Anterior cingulate cortex (tissue), 58 donors: Measurements from ENCODE around the gene CRTAC1.
A peak's percentile ranks its signal among the peaks of the same experiment; 100 is the strongest.

Experiments
- DNase-seq, 58 donors: peaks; one replicate each; lab custom pipeline; 2025; lab: John Stamatoyannopoulos, UW

The CRTAC1 gene

DNA sequence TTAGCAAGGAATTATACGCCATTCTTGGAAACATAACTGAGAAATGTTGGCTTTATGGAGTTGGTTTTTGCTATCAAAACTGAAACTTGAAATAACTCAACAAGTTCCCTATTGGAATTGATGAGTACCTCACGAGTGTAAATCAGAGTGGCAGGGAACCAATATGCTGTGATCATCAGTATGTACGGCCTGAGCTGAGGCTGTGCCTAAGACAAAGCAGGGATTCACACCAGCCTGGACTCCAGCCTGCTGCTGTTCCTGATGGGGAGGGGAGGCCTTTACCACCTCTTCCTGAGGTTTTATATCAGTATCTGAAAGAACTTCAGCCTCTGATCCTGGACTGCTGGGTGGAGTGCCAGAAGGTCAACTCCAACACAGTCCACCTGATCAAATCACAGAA is 52.7 kb downstream of the CRTAC1 start:
- DNase-seq = peak in 22 of 58 donors; percentile 5 to 41 (median 22)

DNA sequence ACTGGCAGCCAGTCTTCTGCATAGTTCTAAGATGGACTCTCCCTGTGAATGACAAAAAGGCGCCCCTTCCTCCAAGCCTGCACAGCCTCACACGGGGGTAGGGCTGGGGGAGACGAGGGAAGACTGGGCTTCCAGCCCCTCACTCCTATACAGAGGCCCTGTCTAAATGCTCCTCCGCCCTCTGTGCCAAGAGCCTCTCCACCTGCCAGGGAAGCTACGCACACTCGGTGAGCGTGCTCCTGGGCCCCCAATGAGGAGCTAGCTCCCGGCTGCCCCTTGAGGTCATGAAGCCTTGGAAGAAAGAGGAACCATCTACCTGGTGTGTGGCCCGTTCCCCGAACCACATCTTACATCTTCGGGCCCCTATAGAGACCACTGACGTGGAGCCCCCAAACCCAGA is 54.8 kb downstream of the CRTAC1 start:
- DNase-seq = no peak

DNA sequence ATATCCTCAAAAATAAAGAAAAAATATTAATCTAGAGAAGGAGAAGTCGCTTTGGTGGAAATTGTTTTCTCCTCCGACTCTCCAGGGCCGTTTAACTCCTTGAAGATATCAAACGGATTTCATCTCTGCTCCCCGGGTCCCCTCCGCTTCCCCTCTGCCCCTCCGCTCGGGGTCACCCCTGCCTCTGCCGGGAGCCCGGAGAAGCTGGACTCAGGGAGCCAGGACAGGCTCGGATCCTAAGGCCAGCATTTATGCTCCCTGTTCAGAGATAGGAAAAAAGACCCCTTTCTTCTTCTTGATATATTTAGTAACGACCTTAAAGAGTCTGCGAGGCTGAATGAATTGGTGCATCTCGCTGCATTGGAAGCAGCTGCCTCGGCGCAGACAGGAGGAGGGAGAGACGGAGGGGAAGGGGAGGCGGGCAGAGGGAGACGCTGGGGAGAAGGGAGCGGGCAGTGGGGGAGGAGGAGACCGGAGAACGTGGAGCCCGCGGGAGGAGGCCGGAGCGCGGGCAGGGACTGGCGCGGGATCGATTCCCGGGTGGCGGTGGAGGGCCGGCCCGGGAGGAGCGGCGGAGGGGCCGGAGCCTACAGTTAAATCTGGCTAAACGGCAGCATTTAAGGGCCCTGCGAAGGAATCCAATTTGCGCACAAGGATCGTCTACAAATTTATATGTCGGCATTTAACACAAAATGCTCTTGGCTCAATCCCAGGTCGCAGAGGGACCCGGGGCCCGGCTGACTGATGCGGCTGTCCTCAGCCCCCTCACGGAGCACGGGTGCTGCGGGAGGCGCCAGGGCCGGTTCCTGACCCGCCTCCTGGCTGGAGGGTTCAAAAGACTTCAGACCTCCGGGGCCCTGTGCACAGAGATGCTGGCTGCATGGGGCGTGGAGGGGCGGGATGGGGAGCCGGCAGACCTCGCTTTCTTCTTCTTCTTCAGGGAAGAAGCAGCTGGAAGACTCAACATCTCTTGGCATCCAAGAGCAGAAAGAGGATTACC is 55.6 kb downstream of the CRTAC1 start:
- DNase-seq = peak in 43 of 58 donors; percentile 6 to 75 (median 24)

DNA sequence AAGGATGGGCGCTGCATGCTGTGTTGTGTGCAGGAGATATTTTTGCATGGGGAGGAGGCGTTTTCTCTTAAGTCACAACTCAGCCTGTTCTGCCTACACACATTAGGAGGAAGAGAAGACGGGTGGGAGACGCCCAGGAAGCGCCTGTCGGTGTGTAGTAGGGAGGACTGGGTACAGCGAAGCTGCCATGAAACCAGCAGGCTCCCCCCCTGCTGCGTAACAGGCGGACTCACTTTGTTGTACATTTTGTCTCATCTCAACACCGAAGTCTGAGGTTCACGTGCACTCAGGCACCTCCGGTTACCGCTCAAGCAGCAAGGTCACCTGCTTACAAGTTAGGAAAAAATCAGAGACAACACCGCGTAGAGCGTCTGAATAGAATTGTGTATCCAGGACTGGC is 56.3 kb downstream of the CRTAC1 start:
- peak in 37 of 58 donors; percentile 5 to 68 (median 33) for DNase-seq

DNA sequence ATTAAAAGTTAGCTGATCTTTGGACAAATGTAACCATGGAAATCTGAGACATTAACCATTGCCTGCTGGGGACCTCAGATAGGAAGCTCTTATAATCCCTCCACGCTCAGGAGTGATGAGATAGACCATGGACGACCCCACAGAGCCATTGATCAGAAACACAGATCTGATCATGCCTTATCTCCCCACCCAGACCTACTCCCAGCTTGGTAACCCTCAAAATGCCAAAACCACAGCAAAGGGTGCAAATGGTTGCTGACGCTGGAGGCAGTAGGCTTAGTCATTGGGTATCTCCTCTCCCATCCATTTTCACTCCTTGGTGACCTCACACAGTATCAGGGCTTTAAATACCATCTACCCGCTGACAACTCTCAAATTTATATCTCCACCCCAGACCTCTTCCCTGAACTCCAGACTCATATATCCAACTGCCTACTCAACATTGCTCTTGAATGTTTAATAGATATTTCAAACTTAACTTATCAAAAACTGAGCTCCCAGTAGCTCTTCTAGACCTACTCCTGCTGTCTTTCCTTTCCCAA is 60.8 kb downstream of the CRTAC1 start:
- no peak for DNase-seq

DNA sequence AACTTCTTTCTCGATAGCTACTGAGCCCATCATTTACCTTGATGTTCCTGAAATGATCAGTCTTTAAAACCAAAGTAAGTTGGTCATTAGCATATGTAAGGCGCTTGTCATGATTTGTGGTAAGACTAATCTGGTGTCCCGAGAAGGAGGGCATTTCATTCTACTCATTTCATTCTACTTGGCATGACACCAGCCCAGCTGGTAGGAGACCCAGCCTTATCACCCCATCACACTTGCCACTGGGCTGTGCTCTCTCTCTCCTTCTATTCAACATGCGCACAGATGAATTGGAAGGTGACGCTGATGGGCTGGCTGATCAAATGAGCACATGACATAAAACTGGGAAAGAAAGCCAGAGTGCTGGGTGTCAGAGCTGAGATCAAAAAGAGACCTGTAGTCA is 65.7 kb downstream of the CRTAC1 start:
- DNase-seq = no peak

DNA sequence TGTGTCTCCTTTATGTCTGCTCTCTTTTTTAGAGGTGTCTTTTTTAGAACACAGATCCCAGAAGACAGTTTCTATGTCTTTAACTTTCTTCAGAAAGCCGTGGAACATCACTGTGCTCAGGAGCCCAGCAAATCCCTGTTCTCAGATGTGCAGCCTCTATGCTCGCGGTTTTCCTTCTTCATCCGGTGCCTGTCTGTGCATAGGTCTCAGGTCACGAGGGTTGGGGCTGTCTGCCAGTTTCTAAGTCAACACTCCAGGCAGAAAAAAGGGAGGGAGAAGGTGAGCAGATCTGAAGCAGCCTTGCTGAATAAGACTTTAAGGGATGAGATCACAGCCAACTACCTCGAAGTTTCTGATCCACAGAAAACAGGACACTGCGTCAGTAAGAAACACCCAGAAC is 68.5 kb downstream of the CRTAC1 start:
- DNase-seq = peak in 1 of 58 donors; percentile 13

DNA sequence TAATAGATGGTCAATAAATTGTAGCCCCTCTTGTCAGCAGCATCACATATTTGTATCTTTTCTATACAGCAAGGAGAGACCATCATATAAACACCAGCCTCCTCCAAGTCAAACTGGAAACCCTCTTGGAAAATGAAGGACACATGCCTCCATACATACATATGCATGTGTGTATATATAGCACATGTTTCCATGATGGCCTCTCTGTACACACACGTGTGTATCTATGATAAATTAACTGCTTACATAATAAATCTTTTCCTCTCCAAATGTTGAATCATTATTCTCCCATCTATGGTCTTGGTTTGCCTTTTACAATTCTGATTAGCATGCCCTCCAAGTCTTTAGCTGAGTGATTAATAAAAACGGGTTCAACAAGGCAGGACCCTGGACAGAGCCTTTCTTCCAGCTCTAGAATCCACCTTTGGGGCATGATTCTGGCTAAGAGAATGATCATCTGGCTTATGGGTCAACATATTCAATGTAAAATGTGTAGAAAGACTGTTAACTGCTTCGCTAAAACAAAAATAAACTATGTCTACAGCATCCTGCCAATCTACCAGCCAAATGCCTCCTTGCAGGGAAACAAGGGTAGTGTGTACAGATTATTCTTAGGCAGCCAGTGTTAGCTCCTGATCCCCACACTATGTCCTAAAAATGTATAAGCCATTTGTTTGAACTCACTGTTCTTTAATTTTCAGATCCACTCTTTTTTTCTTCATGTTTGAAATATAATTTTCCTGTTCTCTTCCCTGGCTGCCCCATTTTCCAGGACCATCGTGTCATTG is 70.0 kb downstream of the CRTAC1 start:
- DNase-seq = no peak

DNA sequence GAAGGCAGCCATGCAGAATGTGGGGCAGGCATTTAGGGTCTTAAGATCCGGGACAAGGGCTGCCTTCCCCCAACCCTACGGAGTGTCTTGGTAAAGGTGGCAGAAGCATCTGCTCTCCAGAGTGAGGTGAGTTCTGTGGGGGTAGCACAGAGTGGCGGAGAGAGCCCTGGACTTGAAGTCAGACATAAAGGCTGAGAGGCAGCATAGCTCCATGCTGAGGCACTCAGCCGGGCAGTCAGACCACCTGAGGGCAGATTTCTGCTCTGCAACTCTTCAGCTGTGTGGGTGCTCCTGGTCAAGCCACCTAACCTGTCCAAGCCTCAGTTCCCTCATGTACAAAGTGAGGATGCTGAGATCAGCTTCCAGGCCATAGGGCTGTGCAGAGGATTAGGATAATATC is 81.0 kb downstream of the CRTAC1 start:
- no peak for DNase-seq

DNA sequence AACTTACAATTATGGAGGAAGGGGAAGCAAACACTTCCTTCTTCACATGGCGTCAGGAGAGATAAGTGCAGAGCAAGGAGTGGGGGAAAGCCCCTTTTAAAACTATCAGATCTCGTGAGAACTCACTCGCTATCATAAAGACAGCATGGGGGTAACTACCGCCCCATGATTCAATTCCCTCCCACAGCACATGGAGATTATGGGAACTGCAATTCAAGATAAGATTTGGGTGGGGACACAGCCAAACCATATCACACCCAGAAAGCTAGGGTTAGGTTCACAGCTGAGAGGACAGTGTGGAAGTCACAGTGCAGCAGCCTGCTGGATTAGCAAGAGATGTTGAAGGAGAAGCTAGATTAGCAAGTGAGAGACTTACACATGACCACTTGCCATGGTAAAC is 81.6 kb downstream of the CRTAC1 start:
- no peak for DNase-seq

DNA sequence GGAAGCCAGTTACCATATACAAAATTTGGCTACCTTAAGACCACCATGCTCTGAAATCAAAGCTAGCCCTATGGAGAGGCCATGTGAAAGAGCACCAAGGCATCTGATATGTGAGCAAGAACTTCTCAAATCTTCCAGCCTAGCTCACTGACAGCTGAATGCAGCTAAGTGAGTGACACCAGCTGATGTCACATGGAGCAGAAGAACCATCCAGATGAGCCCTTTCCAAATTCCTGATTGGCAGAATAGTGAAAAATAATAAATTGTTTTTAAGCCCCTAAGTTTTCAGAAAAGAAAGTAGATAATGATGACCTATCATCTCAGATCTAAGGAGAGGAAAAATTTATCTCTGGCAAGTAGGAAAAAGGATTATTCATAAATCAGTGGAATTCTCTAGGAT is 85.6 kb downstream of the CRTAC1 start:
- no peak for DNase-seq

DNA sequence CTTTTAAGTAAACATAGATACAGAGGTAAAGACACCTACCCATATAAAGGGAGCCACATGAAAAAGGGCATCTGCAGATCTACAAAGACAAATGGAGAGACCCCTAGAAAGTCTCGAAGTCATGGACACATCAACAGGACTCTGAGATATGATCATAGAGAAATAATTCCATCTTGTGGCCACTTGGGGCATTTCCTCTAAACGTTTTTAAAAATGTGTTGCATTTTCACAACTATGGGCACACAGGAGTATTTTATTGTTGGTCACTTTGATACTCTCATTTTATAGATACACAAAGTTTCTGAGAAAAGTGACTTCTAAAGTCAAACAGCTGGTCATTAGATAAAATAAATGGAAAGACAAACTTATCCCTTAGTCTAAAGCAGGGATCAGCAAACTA is 87.1 kb downstream of the CRTAC1 start:
- DNase-seq = no peak

DNA sequence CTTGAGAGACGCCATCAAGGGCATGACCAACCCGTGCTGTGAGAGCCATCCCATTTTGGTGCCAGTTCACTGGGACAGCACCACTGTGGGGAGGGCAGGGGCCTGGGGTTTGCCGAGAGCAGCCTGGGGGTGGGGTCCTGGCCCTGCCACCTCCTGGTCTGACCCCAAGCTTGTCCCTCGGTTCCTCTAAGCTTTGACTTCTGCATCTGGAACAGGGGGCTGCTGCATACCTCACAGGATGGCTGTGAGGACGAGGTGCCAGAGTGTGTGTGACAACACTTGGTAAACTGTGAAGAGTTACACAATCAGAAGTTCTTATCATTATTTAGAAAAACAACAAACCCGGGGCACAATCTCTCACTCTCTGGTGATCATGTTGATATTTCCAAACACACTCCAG is 89.9 kb downstream of the CRTAC1 start:
- DNase-seq = no peak

DNA sequence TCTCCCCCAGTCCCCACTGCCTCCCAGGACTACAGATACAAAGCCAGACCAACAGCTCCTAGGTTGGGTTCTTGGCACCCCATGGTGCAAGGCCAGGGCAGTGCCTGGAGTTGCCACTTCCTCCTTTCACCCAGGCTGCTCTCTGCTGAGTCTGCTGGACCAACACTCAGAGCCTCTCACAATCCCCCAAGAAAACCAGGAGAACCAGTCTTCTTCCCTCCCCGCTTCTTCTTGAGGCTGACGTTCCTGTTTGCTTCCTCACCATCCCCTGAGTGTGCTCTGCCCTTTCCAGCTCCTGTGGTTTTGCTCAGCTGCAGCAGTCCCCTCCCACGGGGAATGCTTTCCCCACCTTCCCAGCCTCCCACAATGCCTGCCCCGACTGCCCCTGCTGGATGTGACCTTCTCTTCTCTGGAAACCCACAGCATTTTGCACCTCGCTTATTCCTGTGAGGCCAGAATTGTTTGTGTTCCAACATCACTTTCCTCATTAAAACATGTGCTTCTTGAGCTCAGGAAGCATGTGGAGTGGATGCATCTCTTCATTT is 90.9 kb downstream of the CRTAC1 start:
- DNase-seq = no peak

DNA sequence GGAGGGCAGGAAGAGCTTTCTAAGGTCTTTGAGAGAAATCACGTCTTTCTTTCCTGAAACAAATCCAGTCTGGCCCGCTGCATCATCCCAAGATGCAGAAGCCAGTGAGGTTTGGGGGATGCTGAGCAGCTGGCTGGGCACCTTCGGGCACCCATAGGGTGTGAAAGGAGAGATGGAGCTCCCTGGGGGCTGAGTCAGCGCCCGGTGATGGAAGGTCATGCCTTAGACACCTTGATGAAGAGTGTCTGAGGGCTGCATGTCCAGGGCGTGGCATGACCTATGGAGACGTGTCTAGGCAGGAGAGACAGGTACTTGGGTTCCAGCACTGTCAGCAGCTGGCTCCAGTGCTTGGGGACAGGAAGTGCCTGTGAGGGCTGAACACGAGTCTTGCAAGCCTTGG is 92.5 kb downstream of the CRTAC1 start:
- no peak for DNase-seq

DNA sequence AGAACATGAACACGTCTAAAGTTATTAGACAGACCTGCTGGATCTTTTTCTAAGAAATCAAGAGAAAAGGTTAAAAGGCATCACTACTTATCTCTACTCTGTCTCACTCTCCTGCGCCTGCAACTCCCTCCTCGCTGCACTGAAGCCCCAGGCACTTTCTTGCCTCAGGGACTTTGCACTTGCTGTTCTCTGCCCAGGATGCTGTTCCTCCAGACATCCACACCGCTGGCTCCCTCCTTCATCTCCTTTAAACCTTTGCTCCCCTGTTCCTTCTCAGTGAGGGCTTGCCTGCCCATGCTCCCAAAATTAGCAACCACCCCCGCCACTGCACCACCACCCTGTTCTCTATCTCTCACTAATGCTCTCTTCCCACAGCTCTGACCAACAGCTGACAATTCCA is 93.4 kb downstream of the CRTAC1 start:
- DNase-seq = no peak

DNA sequence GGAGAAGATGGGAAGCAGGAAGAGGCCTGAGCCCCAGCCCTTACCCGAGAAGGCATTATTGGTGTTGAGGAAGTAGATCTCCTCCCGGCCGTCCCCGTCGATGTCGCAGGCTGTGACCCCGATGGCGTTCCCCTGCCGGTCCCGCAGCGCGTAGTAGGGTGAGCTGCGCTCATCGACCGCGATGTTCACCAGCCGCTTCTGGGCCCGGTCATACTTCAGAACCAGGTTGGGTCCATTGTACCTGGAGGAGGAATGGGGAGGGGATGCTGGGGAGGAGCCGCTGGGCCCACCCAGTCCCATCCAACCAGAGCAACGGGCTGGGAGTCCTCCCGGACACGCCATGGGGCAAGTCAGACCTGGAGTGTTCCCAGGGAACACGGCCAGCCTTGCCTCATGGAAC is 94.3 kb downstream of the CRTAC1 start:
- DNase-seq = no peak

DNA sequence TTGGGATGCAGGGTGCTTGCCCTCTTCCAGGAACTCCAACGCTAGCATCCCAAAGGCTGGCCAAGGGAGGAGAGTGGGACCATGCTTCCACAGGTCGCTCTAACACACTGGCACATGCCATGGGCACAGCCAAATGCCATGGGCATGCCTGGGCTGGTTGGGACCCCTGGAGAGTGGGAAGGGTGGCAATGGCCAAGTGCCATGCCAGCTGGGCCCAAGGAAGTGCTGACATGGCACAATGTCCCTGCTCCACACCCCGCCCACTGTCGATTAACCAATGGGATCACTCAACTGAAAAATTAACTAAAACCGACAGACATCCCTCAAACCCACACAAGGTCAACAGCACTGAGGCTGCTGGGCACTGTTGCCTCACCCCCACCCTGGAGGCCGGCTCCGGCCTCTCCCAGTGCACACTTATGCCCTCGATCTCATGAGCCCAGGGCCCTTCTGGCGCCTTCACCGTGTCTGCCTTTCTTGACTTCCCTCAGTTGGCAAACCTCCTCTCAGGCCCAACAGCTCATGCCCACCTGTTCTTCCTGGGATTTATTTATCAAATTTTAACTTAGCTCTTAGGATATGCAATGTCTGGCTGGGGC is 97.4 kb downstream of the CRTAC1 start:
- DNase-seq = no peak

DNA sequence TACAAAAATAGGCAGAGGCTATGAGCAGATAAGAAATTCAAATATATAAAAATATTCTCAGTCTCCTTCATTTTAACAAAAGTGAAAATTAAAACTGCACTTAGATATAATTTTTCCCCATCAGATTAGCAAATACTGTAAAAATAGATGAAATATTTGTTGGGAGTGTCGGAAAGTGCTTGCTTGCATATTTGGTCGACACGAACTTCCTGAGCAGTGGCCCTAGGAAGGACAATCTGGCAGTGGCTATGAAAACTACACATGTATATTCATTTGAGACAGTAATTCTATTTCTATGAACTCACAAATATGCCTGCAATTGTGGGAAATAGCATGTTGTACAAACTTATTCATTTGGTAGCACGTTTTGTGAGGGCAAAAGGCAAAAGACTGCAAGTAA is 99.4 kb downstream of the CRTAC1 start:
- DNase-seq = no peak

DNA sequence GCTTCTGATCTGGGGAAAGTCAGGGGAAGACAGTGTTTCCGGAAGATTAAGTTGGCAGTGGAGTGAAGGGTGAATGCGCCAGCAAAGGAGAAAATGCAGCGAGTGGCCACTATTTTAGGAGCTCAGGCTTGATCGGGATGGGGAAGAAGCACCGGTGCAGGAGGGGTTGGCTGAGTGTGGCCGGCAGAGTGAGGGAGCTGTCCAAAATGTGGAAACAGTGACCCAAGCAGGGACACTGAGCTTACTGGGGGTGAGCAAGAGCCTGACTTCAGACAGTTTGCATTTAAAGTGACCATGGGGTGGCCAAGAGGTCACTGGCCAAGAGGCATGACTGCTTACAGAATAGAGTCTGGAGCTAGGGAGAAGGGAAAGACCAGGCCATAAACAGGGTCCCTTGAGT is 101.5 kb downstream of the CRTAC1 start:
- no peak for DNase-seq

DNA sequence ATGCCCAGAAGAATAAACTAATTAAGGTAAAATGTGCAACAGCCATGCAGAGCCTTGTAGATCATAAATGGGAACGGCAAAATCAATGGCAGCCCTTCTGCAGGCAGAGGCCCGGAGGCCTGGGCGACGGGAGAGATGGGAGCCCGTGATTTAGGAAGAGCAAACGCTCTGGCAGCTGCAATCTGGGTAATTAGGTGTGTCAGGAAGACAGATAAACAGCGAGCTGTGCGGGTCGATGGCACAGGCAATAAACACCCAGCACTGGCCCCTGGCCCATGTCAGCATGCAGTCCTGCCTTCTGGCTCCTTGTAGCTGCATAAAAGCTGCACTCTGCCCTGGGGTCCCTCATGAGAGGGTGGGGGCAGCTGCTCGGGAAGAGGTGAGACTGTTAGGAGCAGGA is 102.8 kb downstream of the CRTAC1 start:
- DNase-seq = no peak
